ENCODE measurements around the gene RAB3IL1.

The RAB3IL1 gene

GRCh38 chr11:61907871-61908729 is 9.3 kb downstream of the RAB3IL1 start:
- DNase-seq (ENCODE audit: low read depth) = no peak
- no peak for TF ChIP-seq CTCF (conservative IDR thresholded peaks at IDR 0.05; ENCODE audit: low read length)
- H3K4me3 ChIP-seq (ENCODE audit: low read length) = no peak overlapping the region

GRCh38 chr11:61907282-61907681 is 10.1 kb downstream of the RAB3IL1 start:
- DNase-seq (ENCODE audit: low read depth) = no peak
- no peak overlapping the region for H3K4me3 ChIP-seq (ENCODE audit: low read length)
- TF ChIP-seq CTCF (conservative IDR thresholded peaks at IDR 0.05; ENCODE audit: low read length) = no peak

GRCh38 chr11:61906522-61906909 is 10.8 kb downstream of the RAB3IL1 start:
- DNase-seq (ENCODE audit: low read depth) = no peak
- no peak for TF ChIP-seq CTCF (conservative IDR thresholded peaks at IDR 0.05; ENCODE audit: low read length)
- no peak overlapping the region for H3K4me3 ChIP-seq (ENCODE audit: low read length)

GRCh38 chr11:61905801-61906521 is 11.4 kb downstream of the RAB3IL1 start:
- TF ChIP-seq CTCF (conservative IDR thresholded peaks at IDR 0.05; ENCODE audit: low read length) = no peak
- no peak for DNase-seq (ENCODE audit: low read depth)

GRCh38 chr11:61905067-61905696 is 12.2 kb downstream of the RAB3IL1 start:
- no peak overlapping the region for H3K4me3 ChIP-seq (ENCODE audit: low read length)
- DNase-seq (ENCODE audit: low read depth) = no peak
- no peak for TF ChIP-seq CTCF (conservative IDR thresholded peaks at IDR 0.05; ENCODE audit: low read length)

More at GRCh38 chr11:61905801-61906521, 11.4 kb downstream of the RAB3IL1 start:
- H3K4me3 ChIP-seq (ENCODE audit: low read length) = no peak overlapping the region

GRCh38 chr11:61904539-61905048 is 12.8 kb downstream of the RAB3IL1 start:
- no peak for DNase-seq (ENCODE audit: low read depth)
- no peak for TF ChIP-seq CTCF (conservative IDR thresholded peaks at IDR 0.05; ENCODE audit: low read length)
- H3K4me3 ChIP-seq (ENCODE audit: low read length) = no peak overlapping the region

Measured in AG10803 (cell line).